T-helper 9 cell (primary cell): ENCODE data around the gene DHRS1.

ENCODE experiments used
- DNase-seq: peaks from one replicate; pipeline ENCODE4 v3.0.0-alpha.2; 2020

Gene DHRS1

GRCh38 chr14:24308342-24309124 lies 9.0 kb upstream of the DHRS1 start:
- no peak for DNase-seq

GRCh38 chr14:24307575-24308341 lies 8.2 kb upstream of the DHRS1 start, which contains the start of gene CIDEB:
Gene CIDEB, minus strand, starts transcription at chr14:24307977. Its CDS starts 119 bp downstream, at chr14:24307858.
- peak; percentile 46 for DNase-seq

- no peak for DNase-seq
These were observed 7.6 kb upstream of the DHRS1 start for GRCh38 chr14:24307156-24307574.

GRCh38 chr14:24304019-24304387 lies 4.4 kb upstream of the DHRS1 start:
- DNase-seq: no peak

- no peak for DNase-seq
These were observed 873 bp upstream of the DHRS1 start for GRCh38 chr14:24300326-24300980.

- no peak for DNase-seq
These were observed 707 bp downstream of the DHRS1 start for GRCh38 chr14:24298892-24299254.

GRCh38 chr14:24297190-24297964 lies 2.2 kb downstream of the DHRS1 start:
- no peak for DNase-seq

- peak; percentile 52 for DNase-seq
These were observed 3.0 kb downstream of the DHRS1 start for GRCh38 chr14:24296341-24297157.

GRCh38 chr14:24293525-24293924 lies 6.1 kb downstream of the DHRS1 start:
- no peak for DNase-seq

GRCh38 chr14:24292118-24292807 lies 7.3 kb downstream of the DHRS1 start:
- DNase-seq: no peak

GRCh38 chr14:24291446-24292117 lies 8.0 kb downstream of the DHRS1 start:
- DNase-seq: no peak

- no peak for DNase-seq
These were observed 8.8 kb downstream of the DHRS1 start for GRCh38 chr14:24290746-24291145.

GRCh38 chr14:24289649-24290280 lies 9.8 kb downstream of the DHRS1 start:
- no peak for DNase-seq

GRCh38 chr14:24286996-24287395 lies 12.6 kb downstream of the DHRS1 start:
- no peak for DNase-seq

- no peak for DNase-seq
These were observed 14.2 kb downstream of the DHRS1 start for GRCh38 chr14:24285351-24285750.

GRCh38 chr14:24284501-24285035 lies 15.0 kb downstream of the DHRS1 start:
- DNase-seq: no peak

GRCh38 chr14:24283796-24284460 lies 15.7 kb downstream of the DHRS1 start:
- no peak for DNase-seq

GRCh38 chr14:24282736-24283135 lies 16.8 kb downstream of the DHRS1 start:
- no peak for DNase-seq

- no peak for DNase-seq
These were observed 17.9 kb downstream of the DHRS1 start for GRCh38 chr14:24281636-24282035.
